GM10248 (cell line): ENCODE results near the gene MRPS34.

Experiments
- CTCF ChIA-PET: fragments of 300-600 bp; sonication (Branson Sonifier 250); formaldehyde crosslinking; extraction: SDS; loops from one replicate; lab custom pipeline; 2021; ENCODE audit warnings: antibody characterized with exemption; lab: Yijun Ruan, JAX
- POLR2A ChIA-PET: fragments of 350-650 bp; sonication (Branson Sonifier 250); formaldehyde crosslinking; extraction: SDS; loops from one replicate; lab custom pipeline; 2020; ENCODE audit warnings: antibody characterized with exemption; lab: Yijun Ruan, JAX
- DNase-seq: peaks from one replicate; pipeline ENCODE4 v3.0.0; 2012; ENCODE audit errors: extremely low spot score
- TF ChIP-seq, protein P1 (sequence below): IDR thresholded peaks from 2 replicates; pipeline ENCODE4 v1.5.1; 2012; ENCODE audit warnings: mild to moderate bottlenecking, low read depth; ENCODE audit errors: extremely low read depth, missing control alignments, control extremely low read depth

MRPS34 gene

DNA sequence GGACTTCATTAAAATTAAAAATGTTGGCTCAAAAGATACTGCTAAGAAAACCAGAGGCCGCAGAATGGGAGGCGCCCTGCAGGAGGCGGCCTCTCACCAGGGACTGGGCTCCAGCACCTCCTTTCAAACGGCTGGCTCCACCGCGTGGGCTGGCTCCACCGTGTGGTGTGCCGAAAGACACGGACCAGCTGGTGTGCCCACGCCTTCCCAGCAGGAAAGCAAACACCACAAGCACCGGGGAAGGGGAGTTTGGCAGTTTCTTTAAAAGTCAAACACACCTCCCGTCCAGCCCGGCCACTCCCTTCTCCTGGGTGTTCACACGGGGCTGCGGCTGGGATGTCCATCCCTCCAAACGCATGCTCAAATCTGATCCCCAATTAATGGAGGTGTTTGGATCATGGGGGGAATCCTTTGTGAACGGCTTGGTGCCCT lies 39.8 kb upstream of the MRPS34 start:
- TF ChIP-seq, protein P1, sequence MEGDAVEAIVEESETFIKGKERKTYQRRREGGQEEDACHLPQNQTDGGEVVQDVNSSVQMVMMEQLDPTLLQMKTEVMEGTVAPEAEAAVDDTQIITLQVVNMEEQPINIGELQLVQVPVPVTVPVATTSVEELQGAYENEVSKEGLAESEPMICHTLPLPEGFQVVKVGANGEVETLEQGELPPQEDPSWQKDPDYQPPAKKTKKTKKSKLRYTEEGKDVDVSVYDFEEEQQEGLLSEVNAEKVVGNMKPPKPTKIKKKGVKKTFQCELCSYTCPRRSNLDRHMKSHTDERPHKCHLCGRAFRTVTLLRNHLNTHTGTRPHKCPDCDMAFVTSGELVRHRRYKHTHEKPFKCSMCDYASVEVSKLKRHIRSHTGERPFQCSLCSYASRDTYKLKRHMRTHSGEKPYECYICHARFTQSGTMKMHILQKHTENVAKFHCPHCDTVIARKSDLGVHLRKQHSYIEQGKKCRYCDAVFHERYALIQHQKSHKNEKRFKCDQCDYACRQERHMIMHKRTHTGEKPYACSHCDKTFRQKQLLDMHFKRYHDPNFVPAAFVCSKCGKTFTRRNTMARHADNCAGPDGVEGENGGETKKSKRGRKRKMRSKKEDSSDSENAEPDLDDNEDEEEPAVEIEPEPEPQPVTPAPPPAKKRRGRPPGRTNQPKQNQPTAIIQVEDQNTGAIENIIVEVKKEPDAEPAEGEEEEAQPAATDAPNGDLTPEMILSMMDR = peak; percentile 42
- no peak for DNase-seq
- POLR2A ChIA-PET = no interaction called here
- CTCF ChIA-PET = no interaction called here

DNA sequence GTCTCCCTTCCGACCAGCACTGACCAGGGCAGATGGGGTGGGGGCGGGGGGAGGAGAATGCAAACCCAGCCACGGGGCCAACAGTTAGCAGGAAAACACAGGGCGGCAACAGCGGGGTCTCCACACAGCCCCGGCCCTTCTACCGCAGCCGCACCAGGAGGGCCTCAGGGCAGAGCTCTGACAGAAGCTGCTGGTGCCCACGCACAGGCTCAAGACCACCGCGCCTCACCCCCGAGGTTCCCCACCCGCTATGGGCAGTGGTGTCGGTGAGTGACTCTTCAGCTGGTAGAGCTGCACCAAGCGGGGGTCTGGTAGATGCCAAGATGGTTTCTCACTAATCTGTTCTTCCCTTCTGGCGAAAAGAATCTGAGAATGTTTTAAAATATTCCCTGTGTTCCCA lies 37.6 kb upstream of the MRPS34 start:
- no peak for DNase-seq
- ChIA-PET CTCF (interaction anchor here (0.7 to 1.2 kb wide), 3 partner anchors 10 to 28 kb away, joined by 3 to 5 read pairs (median 4); partner anchors contain the start of genes NUBP2 and SPSB3), POLR2A (no interaction called here)
- TF ChIP-seq, protein P1 = no peak

DNA sequence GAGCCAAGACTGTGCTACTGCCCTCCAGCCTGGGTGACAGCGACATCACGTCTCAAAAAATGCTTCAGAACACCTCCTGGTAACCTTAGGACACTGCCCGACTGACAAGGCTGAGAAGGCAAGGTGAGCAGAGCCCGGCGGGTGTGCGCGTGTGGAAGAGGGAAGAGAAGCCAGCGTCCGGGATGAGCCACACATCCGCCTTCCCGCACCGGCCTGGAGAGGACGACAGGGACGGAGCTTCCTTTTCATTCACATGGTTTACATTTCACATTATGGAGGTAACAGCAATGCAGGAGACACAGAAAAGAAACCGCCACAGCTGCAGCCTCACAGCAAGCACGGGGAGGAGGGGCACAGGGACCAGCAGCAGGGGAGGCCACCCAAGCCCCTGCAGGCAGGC lies 37.2 kb upstream of the MRPS34 start:
- CTCF ChIA-PET = interaction anchor here (1.2 kb wide), 1 partner anchor 28 kb away, joined by 5 read pairs; the partner anchor contains the start of genes NUBP2 and SPSB3
- DNase-seq = no peak
- TF ChIP-seq, protein P1 = no peak
- POLR2A ChIA-PET = no interaction called here

DNA sequence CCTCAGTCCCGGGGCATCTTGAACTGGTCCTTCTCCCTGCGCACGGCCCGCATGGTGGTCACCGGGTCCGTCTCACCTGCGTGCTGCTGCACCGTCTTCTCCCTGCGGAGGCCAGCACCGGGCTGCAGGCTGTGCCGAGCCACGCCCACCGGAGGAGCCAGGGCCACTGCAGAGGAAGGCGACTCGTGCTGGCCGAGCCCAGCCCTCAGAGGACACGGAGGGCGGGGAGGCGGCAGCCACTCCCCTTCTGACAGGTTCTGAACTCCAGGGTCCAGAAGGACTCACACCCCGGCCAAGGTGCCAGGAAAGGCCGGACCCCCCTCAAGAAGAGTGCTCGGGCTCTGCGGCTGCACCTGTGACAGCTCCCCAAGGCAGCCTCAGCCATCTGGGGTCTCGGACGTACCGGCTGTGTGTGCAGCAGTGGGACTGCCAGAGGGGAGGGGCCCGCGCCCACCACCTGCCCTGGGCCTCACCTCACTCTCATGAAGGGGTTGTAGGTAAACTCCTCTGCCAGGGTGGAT lies 36.4 kb upstream of the MRPS34 start:
- TF ChIP-seq, protein P1 = no peak
- POLR2A ChIA-PET = no interaction called here
- CTCF ChIA-PET = no interaction called here
- no peak for DNase-seq

DNA sequence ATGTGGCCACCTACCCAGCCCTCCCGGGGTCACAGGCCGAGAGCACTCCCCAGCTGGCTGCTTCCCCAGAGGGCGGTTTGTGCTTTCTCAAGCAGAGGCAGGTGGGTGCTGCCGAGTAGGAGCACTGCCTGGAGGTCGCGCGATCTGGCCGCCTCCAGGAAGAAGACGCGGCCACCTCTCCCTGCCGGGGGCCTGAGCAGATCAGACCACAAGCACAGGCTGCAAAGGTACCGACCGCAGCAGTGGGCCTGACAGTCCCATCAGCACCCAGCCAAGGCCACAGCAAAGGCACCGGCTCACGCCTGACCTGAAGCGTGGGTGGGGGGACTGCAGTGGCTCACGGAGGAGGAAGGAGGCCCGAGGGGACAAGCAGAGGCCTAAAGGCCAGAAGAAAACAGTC lies 35.8 kb upstream of the MRPS34 start:
- POLR2A ChIA-PET = no interaction called here
- no peak for DNase-seq
- CTCF ChIA-PET = no interaction called here
- TF ChIP-seq, protein P1 = no peak

DNA sequence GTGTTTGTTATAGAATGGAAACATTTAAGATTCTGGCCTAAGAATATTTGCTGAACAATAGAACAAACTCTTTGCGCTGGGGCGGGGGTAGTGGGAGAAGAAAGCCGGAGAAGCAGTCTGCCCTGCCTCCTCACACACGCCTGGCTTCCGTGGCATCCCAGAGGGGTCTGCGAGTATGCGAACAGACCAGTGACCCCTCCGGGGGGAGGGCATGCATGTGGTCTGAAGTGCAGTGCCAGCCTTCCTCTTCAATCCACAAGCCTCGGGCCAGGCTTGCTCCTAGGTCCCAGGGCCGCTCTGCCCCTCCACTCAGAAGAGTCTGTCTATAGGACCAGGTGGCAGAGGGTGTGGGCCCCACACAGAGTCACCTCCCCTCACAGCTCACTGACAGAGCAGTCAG lies 34.7 kb upstream of the MRPS34 start:
- no peak for DNase-seq
- POLR2A ChIA-PET = no interaction called here
- CTCF ChIA-PET = interaction anchor here (1.4 kb wide), 1 partner anchor 16 kb away, joined by 3 read pairs; no protein-coding TSS in a partner anchor
- TF ChIP-seq, protein P1 = no peak
